Kidney capillary endothelial cell (primary cell): ENCODE results near the gene INPP5B.
"Not testable (repeated sequence)": the region's sequence is repeated elsewhere in the genome, so short reads cannot be mapped to it uniquely, and the experiment has no call there.

Experiments used
- DNase-seq: peaks from one replicate; pipeline ENCODE4 v3.0.0-alpha.2; 2018; ENCODE audit warnings: low spot score

INPP5B gene

GRCh38 chr1:37948166-37948565 is 1.3 kb upstream of the INPP5B start:
- no peak for DNase-seq

- DNase-seq, result no peak
Measured at GRCh38 chr1:37947364-37947763, 511 bp upstream of the INPP5B start.

- peak; percentile 77 for DNase-seq
Measured at GRCh38 chr1:37945743-37946702, 830 bp downstream of the INPP5B start.

- DNase-seq, result no peak
Measured at GRCh38 chr1:37945251-37945650, 1.6 kb downstream of the INPP5B start.

GRCh38 chr1:37944816-37945215 is 2.0 kb downstream of the INPP5B start:
- no peak for DNase-seq

- DNase-seq, result no peak
Measured at GRCh38 chr1:37944086-37944763, 2.6 kb downstream of the INPP5B start.

GRCh38 chr1:37940299-37940947 is 6.4 kb downstream of the INPP5B start:
- no peak for DNase-seq

GRCh38 chr1:37936760-37937159 is 10.1 kb downstream of the INPP5B start:
- DNase-seq, result not testable (repeated sequence)

- DNase-seq, result peak; percentile 33
Measured at GRCh38 chr1:37932759-37933158, 14.1 kb downstream of the INPP5B start.

- DNase-seq, result peak; percentile 92
Measured at GRCh38 chr1:37931361-37932158, 15.3 kb downstream of the INPP5B start.

GRCh38 chr1:37931102-37931360 is 15.8 kb downstream of the INPP5B start:
- DNase-seq, result no peak

- DNase-seq, result no peak
Measured at GRCh38 chr1:37930246-37931101, 16.4 kb downstream of the INPP5B start.

GRCh38 chr1:37926038-37926924 is 20.6 kb downstream of the INPP5B start:
- DNase-seq, result no peak

GRCh38 chr1:37925316-37925715 is 21.5 kb downstream of the INPP5B start:
- no peak for DNase-seq

- no peak for DNase-seq
Measured at GRCh38 chr1:37923551-37923889, 23.3 kb downstream of the INPP5B start.

GRCh38 chr1:37922767-37923550 is 23.9 kb downstream of the INPP5B start:
- DNase-seq, result no peak

GRCh38 chr1:37919277-37919676 is 27.6 kb downstream of the INPP5B start:
- DNase-seq, result no peak

- no peak for DNase-seq
Measured at GRCh38 chr1:37915476-37916093, 31.3 kb downstream of the INPP5B start.
